Mesenchymal stem cell (in vitro differentiated cells and primary cell): ENCODE measurements around the gene CENPA.

Experiments
- DNase-seq: peaks from one replicate; pipeline ENCODE4 v3.0.0-alpha.2; 2013
- H2AFZ ChIP-seq: one replicate; pipeline ENCODE4 v1.6.1; 2013; ENCODE audit warnings: low read depth, mild to moderate bottlenecking, control low read depth, inconsistent platforms, low read length, moderate library complexity
- H2AK5ac ChIP-seq: 2 replicates; pipeline ENCODE4 v1.6.1; 2013; ENCODE audit warnings: low read length, moderate library complexity, mild to moderate bottlenecking, inconsistent platforms; ENCODE audit not compliant: severe bottlenecking
- H2BK120ac ChIP-seq: one replicate; pipeline ENCODE4 v1.6.1; 2013; ENCODE audit warnings: low read depth, mild to moderate bottlenecking, inconsistent platforms, low read length, moderate library complexity
- H2BK12ac ChIP-seq, 2 experiments: one replicate each; pipeline ENCODE4 v1.6.1; 2013; ENCODE audit warnings: inconsistent platforms in 2 of 2, low read length in 2 of 2, mild to moderate bottlenecking in 2 of 2, moderate library complexity in 2 of 2, control low read depth in 1 of 2
- H2BK15ac ChIP-seq: one replicate; pipeline ENCODE4 v1.6.1; 2013; ENCODE audit warnings: mild to moderate bottlenecking, low read depth, inconsistent platforms; ENCODE audit not compliant: poor library complexity, severe bottlenecking
- H2BK5ac ChIP-seq: 2 replicates; pipeline ENCODE4 v1.6.1; 2013; ENCODE audit warnings: low read depth, mild to moderate bottlenecking, low read length, control low read depth, inconsistent platforms; ENCODE audit not compliant: poor library complexity, severe bottlenecking
- H3K14ac ChIP-seq, 2 experiments: one replicate each; pipeline ENCODE4 v1.6.1; 2013; ENCODE audit warnings: inconsistent platforms in 2 of 2, low read length in 2 of 2, control low read depth in 1 of 2, mild to moderate bottlenecking in 1 of 2, moderate library complexity in 1 of 2
- H3K18ac ChIP-seq, 2 experiments: one replicate each; pipeline ENCODE4 v1.6.1; 2013; ENCODE audit warnings: inconsistent platforms in 2 of 2, low read length in 2 of 2, control low read depth in 1 of 2, low read depth in 1 of 2, mild to moderate bottlenecking in 1 of 2
- H3K23ac ChIP-seq, 2 experiments: one replicate each; pipeline ENCODE4 v1.6.1; 2013; ENCODE audit warnings: inconsistent platforms in 2 of 2, low read length in 2 of 2, mild to moderate bottlenecking in 2 of 2, moderate library complexity in 2 of 2, control low read depth in 1 of 2
- H3K27ac ChIP-seq: 2 replicates; pipeline ENCODE4 v1.5.1; 2013; ENCODE audit warnings: mild to moderate bottlenecking, moderate library complexity, low read length, control low read depth, inconsistent platforms; ENCODE audit not compliant: poor library complexity, severe bottlenecking
- H3K27me3 ChIP-seq, 2 experiments: 2 replicates each; pipeline versions ENCODE4 v1.6.1 to v1.7.0; 2013; ENCODE audit warnings: low read length in 2 of 2, mild to moderate bottlenecking in 2 of 2, moderate library complexity in 2 of 2, control low read depth in 1 of 2, inconsistent platforms in 1 of 2; ENCODE audit not compliant: control insufficient read depth in 1 of 2, insufficient read depth in 1 of 2
- H3K36me3 ChIP-seq, 2 experiments: 2 replicates each; pipeline versions ENCODE4 v1.6.1 to v1.7.0; 2013; ENCODE audit warnings: low read length in 2 of 2, control low read depth in 1 of 2, inconsistent platforms in 1 of 2, low read depth in 1 of 2, mild to moderate bottlenecking in 1 of 2; ENCODE audit not compliant: insufficient read depth in 2 of 2, control insufficient read depth in 1 of 2
- H3K4ac ChIP-seq, 2 experiments: one replicate each; pipeline ENCODE4 v1.6.1; 2013; ENCODE audit warnings: inconsistent platforms in 2 of 2, low read length in 2 of 2, mild to moderate bottlenecking in 2 of 2, moderate library complexity in 2 of 2, control low read depth in 1 of 2, low read depth in 1 of 2
- H3K4me1 ChIP-seq: 2 replicates; pipeline ENCODE4 v1.6.1; 2013; ENCODE audit warnings: low read depth, low read length, control low read depth; ENCODE audit not compliant: control insufficient read depth, insufficient read depth
- H3K4me2 ChIP-seq: 2 replicates; pipeline ENCODE4 v1.6.1; 2013; ENCODE audit warnings: low read length, mild to moderate bottlenecking, inconsistent platforms; ENCODE audit not compliant: poor library complexity, severe bottlenecking
- H3K4me3 ChIP-seq, 2 experiments: 2 replicates each; pipeline versions ENCODE4 v1.5.1 to v1.7.0; 2013; ENCODE audit warnings: low read length in 2 of 2, mild to moderate bottlenecking in 2 of 2, control low read depth in 1 of 2, low read depth in 1 of 2; ENCODE audit not compliant: insufficient read depth in 1 of 2
- H3K79me1 ChIP-seq: replicated peaks from 2 replicates; pipeline ENCODE4 v1.6.1; 2013; ENCODE audit warnings: mild to moderate bottlenecking, control low read depth, low read length, inconsistent platforms; ENCODE audit not compliant: poor library complexity, severe bottlenecking
- H3K9ac ChIP-seq: 2 replicates; pipeline ENCODE4 v1.7.0; 2013; ENCODE audit warnings: mild to moderate bottlenecking, low read length, moderate library complexity
- H3K9me3 ChIP-seq: 2 replicates; pipeline ENCODE4 v1.7.0; 2013; ENCODE audit warnings: mild to moderate bottlenecking, low read length; ENCODE audit not compliant: control insufficient read depth
- H4K8ac ChIP-seq: one replicate; pipeline ENCODE4 v1.6.1; 2013; ENCODE audit warnings: inconsistent platforms, mild to moderate bottlenecking, low read length, moderate library complexity
- H4K91ac ChIP-seq: one replicate; pipeline ENCODE4 v1.6.1; 2013; ENCODE audit warnings: mild to moderate bottlenecking, low read length, inconsistent platforms
- WGBS: methylation state at CpG from one replicate; pipeline ENCODE4 v1.1.7; 2013; ENCODE audit warnings: mixed read lengths; 5-methylcytosine and 5-hydroxymethylcytosine counted together

Gene CENPA

DNA sequence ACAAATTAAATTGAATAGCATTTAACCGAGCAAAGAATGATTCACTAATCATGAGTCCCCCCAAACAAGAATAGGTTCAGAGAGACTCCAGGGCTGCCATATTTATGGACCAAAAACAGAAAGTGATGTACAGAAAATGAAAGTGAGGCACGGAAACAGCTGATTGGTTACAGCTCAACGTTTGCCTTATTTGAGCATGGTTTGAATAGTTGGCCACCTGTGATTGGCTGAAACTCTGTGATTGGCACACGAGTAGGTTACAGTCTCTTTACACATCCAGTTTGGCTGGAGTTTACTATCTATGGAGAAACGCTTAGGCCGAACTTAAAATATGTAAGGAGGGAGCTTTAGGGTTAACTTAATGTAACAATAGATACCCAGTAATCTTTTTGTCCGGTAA, 35.1 kb downstream of the CENPA start:
- H3K27me3 ChIP-seq = peaks cover 11 to 31% of the 10 kb centered on the region in 2 experiments
- no peak overlapping the region for H3K23ac ChIP-seq
- H2BK5ac ChIP-seq = no peak overlapping the region
- H2BK15ac ChIP-seq = no peak overlapping the region
- 87% methylated on average over 5 of the region's 7 CpGs for WGBS
- H2BK12ac ChIP-seq = no peak overlapping the region
- no peaks in the 10 kb centered on the region for H3K79me1 ChIP-seq
- no peak overlapping the region for H4K8ac ChIP-seq
- H3K18ac ChIP-seq = no peak overlapping the region
- DNase-seq = no peak
- no peak overlapping the region for H3K14ac ChIP-seq
- H3K4me3 ChIP-seq = no peak overlapping the region
- no peak overlapping the region for H2BK120ac ChIP-seq
- H3K9me3 ChIP-seq = no peaks in the 10 kb centered on the region
- H2AK5ac ChIP-seq = no peak overlapping the region
- H2AFZ ChIP-seq = no peak overlapping the region
- H3K27ac ChIP-seq = no peak overlapping the region
- H3K4ac ChIP-seq = no peak overlapping the region
- H3K36me3 ChIP-seq = no peaks in the 10 kb centered on the region
- no peak overlapping the region for H4K91ac ChIP-seq
- no peak overlapping the region for H3K9ac ChIP-seq
- no peaks in the 10 kb centered on the region for H3K4me1 ChIP-seq
- no peak overlapping the region for H3K4me2 ChIP-seq

GRCh38 chr2:26822877-26823276, 37.0 kb downstream of the CENPA start:
- WGBS = 94% methylated on average over 6 of the region's 6 CpGs
- Histone ChIP-seq H2BK5ac (no peak overlapping the region), H3K23ac (no peak overlapping the region), H2AK5ac (no peak overlapping the region), H2BK12ac (no peak overlapping the region), H3K27ac (no peak overlapping the region), H4K91ac (no peak overlapping the region), H3K4me1 (no peaks in the 10 kb centered on the region), H3K4ac (no peak overlapping the region), H3K9ac (no peak overlapping the region), H2BK15ac (no peak overlapping the region), H3K27me3 (peaks cover 11 to 31% of the 10 kb centered on the region in 2 experiments), H3K4me2 (no peak overlapping the region), H3K4me3 (no peak overlapping the region), H3K18ac (no peak overlapping the region), H2AFZ (no peak overlapping the region), H4K8ac (no peak overlapping the region), H3K9me3 (no peaks in the 10 kb centered on the region), H2BK120ac (no peak overlapping the region), H3K14ac (no peak overlapping the region), H3K79me1 (no peaks in the 10 kb centered on the region), H3K36me3 (no peaks in the 10 kb centered on the region)
- no peak for DNase-seq

DNA sequence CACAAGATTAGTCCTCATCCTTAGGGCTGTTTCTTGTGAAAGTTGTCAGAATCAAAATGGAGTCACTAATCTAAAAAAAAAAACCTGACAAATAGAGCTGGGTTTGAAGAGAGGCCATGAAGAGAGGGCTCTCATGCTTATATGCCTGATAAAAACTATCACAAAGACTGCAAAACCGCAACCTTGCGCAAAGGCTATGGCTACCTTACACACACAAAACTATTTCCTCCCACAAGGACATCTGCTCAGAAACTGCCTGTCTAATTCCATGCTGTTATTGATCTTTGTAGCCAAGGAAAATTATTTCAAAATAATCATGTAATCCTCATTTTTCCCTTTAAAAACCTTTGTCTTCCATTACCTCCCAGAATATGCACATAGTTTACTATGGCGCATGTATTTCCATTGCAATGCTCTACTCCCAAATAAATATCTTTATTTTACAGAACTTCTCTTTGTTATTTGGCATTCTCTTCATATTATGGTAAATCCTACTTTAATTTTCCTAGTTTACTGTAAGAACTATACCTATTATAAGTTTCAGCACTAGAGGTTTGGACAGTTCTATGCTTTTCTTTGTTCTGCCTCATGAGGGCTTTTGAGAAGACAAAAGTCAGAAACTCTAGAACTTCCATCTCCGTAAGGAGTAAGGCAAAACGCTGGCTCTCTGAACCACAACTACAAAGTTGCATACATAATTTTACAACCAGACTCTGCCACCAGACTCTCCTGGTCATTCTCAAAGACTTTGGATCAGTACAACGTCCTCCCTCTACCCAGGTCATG, 52.5 kb downstream of the CENPA start:
- H3K4me3 ChIP-seq = no peak overlapping the region
- no peak overlapping the region for H3K14ac ChIP-seq
- H2BK15ac ChIP-seq = no peak overlapping the region
- H3K4ac ChIP-seq = no peak overlapping the region
- H2AFZ ChIP-seq = no peak overlapping the region
- H2BK5ac ChIP-seq = no peak overlapping the region
- no peaks in the 10 kb centered on the region for H3K36me3 ChIP-seq
- H3K9ac ChIP-seq = no peak overlapping the region
- H2AK5ac ChIP-seq = no peak overlapping the region
- no peak overlapping the region for H4K91ac ChIP-seq
- H2BK12ac ChIP-seq = no peak overlapping the region
- no peak overlapping the region for H3K27ac ChIP-seq
- no peaks in the 10 kb centered on the region for H3K4me1 ChIP-seq
- H3K27me3 ChIP-seq = peaks cover 29 to 57% of the 10 kb centered on the region in 2 experiments
- H3K9me3 ChIP-seq = no peaks in the 10 kb centered on the region
- H3K79me1 ChIP-seq = no peaks in the 10 kb centered on the region
- no peak overlapping the region for H3K18ac ChIP-seq
- WGBS = 71% methylated on average over 6 of the region's 6 CpGs
- peak; percentile 34 for DNase-seq
- H3K23ac ChIP-seq = no peak overlapping the region
- no peak overlapping the region for H4K8ac ChIP-seq
- H3K4me2 ChIP-seq = no peak overlapping the region
- no peak overlapping the region for H2BK120ac ChIP-seq

DNA sequence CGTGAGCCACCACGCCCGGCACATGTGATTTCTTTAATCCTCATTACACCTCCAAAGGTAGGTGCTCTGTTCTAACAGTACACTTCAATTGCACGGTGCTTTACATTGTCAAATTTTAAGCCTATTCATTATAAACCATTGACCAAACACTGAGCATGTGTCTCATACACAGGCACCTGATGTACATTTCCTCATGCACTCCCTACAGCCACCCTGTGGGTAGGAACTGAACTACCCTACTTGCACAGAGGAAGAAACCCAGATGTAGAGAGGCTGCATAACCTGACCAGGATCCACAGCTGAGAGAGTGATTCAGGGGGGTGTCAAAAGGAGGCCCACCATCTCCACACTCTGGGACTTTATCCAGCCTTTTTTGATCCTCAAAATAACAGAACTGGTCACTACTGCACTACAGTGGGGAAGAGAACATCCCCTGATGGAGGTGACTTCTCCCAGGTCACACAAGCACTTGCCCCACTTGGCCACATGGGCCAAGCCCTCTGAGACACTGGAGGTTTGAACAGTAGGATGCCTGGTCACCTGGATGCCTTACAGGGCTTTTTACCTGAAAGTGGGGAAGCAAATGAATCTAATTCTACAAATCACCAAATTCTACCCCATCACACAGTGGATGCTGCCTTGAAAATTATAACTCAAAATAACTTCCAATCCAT, 55.2 kb downstream of the CENPA start:
- Histone ChIP-seq H3K4ac (no peak overlapping the region), H4K91ac (no peak overlapping the region), H2BK15ac (no peak overlapping the region), H4K8ac (no peak overlapping the region), H3K36me3 (no peaks in the 10 kb centered on the region), H3K14ac (no peak overlapping the region), H2BK12ac (no peak overlapping the region), H2AK5ac (no peak overlapping the region), H3K4me3 (no peak overlapping the region), H3K9ac (no peak overlapping the region), H3K27me3 (peaks cover 49 to 67% of the 10 kb centered on the region in 2 experiments), H3K18ac (no peak overlapping the region), H2AFZ (no peak overlapping the region), H3K4me1 (no peaks in the 10 kb centered on the region), H2BK5ac (no peak overlapping the region), H2BK120ac (no peak overlapping the region), H3K9me3 (no peaks in the 10 kb centered on the region), H3K23ac (no peak overlapping the region), H3K4me2 (no peak overlapping the region), H3K27ac (no peak overlapping the region), H3K79me1 (no peaks in the 10 kb centered on the region)
- 90% methylated on average over 4 of the region's 4 CpGs for WGBS
- DNase-seq = no peak
